Measurements from ENCODE around the gene AP5B1. TPM values are rescaled to one million over a fixed set of nuclear protein-coding genes. Genes with fewer than 3 reads are reported as not detected.

Gene AP5B1
- total and polyA plus RNA-seq, 9 of the 15 experiments (the other 6 are each of a cell fraction or from before 2014, with no cell fraction given): 0.51 to 24.2 (median 5.1) TPM

DNA sequence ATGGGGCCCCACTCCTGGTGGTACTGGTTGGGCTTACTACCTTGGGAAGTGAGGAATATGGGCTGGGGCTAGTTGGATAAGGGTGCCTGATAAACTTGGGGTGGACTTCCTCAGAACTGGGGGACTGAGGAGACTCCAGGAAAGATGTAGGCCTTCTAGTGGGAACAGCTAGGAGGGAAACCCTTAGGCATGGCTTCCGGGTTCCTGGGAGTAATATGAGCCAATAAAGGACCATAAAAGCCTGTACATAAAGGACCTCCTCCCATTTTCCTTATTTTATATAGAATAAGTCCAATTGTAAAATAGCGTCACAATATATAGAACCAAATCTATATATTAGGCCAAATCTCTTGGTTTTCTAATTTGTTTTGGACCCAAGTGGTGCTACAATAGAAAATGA is 41.8 kb downstream of the AP5B1 start:
- Histone ChIP-seq H3K4me3 (no peak overlapping the region), H3K27me3 (ENCODE audit: control insufficient read depth in 2 of 2, insufficient read depth in 2 of 2, low read length in 2 of 2) (peaks cover 0 to 9% of the 10 kb centered on the region in 2 experiments; a peak in 2 of 5 replicates), H3K9ac (ENCODE audit: insufficient read depth in 1 of 2, low read depth in 2 of 2, low read length in 2 of 2) (no peak overlapping the region), H3K36me3 (ENCODE audit: control insufficient read depth, insufficient read depth, low read length) (no peaks in the 10 kb centered on the region), H3K9me3 (replicated peaks; ENCODE audit: control insufficient read depth, insufficient read depth, low read depth, low read length) (no peaks in the 10 kb centered on the region), H3K9me1 (ENCODE audit: control insufficient read depth, insufficient read depth, low read length) (no peaks in the 10 kb centered on the region), H4K20me1 (replicated peaks; ENCODE audit: control insufficient read depth, insufficient read depth, low read length) (no peaks in the 10 kb centered on the region), H3K4me2 (ENCODE audit: insufficient read depth, low read length) (no peak overlapping the region), H2AFZ (ENCODE audit: low read depth, low read length) (no peak overlapping the region), H3K4me1 (replicated peaks in 1 of 2; ENCODE audit: control insufficient read depth in 2 of 2, insufficient read depth in 2 of 2, low read length in 2 of 2) (peaks cover 4 to 7% of the 10 kb centered on the region in 2 experiments; a peak in 3 of 5 replicates), H3K27ac (ENCODE audit: extremely low read depth, low read depth, low read length) (no peak overlapping the region), H3K79me2 (ENCODE audit: control insufficient read depth, insufficient read depth, low read length) (no peaks in the 10 kb centered on the region)
- ATAC-seq (no peak), DNase-seq (ENCODE audit: extremely low read depth in 1 of 4, low spot score in 3 of 4) (no peak), FAIRE-seq (no peak)
- no TSS peak for BruUV-seq (replicated peaks)
- POLR2A ChIA-PET: no interaction called here
- CTCF ChIA-PET (ENCODE audit: low intra/inter-chr PET ratio): interaction anchor here (0.6 kb wide), 1 partner anchor 69 kb away, joined by 3 read pairs; no protein-coding TSS in a partner anchor
- WGBS (ENCODE audit: insufficient coverage, low coverage, missing lambda C conversion rate): 52% methylated on average over 2 of the region's 2 CpGs
- intact Hi-C loops (cut with micrococcal nuclease): no loop called here
- in situ Hi-C loops (cut with MboI): no loop called here
- TF ChIP-seq, protein P1, sequence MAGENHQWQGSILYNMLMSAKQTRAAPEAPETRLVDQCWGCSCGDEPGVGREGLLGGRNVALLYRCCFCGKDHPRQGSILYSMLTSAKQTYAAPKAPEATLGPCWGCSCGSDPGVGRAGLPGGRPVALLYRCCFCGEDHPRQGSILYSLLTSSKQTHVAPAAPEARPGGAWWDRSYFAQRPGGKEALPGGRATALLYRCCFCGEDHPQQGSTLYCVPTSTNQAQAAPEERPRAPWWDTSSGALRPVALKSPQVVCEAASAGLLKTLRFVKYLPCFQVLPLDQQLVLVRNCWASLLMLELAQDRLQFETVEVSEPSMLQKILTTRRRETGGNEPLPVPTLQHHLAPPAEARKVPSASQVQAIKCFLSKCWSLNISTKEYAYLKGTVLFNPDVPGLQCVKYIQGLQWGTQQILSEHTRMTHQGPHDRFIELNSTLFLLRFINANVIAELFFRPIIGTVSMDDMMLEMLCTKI (IDR thresholded peaks at IDR 0.05; ENCODE audit: partially characterized antibody): no peak
- TF ChIP-seq, protein P2, sequence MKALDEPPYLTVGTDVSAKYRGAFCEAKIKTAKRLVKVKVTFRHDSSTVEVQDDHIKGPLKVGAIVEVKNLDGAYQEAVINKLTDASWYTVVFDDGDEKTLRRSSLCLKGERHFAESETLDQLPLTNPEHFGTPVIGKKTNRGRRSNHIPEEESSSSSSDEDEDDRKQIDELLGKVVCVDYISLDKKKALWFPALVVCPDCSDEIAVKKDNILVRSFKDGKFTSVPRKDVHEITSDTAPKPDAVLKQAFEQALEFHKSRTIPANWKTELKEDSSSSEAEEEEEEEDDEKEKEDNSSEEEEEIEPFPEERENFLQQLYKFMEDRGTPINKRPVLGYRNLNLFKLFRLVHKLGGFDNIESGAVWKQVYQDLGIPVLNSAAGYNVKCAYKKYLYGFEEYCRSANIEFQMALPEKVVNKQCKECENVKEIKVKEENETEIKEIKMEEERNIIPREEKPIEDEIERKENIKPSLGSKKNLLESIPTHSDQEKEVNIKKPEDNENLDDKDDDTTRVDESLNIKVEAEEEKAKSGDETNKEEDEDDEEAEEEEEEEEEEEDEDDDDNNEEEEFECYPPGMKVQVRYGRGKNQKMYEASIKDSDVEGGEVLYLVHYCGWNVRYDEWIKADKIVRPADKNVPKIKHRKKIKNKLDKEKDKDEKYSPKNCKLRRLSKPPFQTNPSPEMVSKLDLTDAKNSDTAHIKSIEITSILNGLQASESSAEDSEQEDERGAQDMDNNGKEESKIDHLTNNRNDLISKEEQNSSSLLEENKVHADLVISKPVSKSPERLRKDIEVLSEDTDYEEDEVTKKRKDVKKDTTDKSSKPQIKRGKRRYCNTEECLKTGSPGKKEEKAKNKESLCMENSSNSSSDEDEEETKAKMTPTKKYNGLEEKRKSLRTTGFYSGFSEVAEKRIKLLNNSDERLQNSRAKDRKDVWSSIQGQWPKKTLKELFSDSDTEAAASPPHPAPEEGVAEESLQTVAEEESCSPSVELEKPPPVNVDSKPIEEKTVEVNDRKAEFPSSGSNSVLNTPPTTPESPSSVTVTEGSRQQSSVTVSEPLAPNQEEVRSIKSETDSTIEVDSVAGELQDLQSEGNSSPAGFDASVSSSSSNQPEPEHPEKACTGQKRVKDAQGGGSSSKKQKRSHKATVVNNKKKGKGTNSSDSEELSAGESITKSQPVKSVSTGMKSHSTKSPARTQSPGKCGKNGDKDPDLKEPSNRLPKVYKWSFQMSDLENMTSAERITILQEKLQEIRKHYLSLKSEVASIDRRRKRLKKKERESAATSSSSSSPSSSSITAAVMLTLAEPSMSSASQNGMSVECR (CRISPR knock-in tag; IDR thresholded peaks at IDR 0.05): no peak
- no peak for TF ChIP-seq RBM34 (IDR thresholded peaks at IDR 0.05; ENCODE audit: borderline replicate concordance, insufficient read depth, low read length)
- TF ChIP-seq HOXB6 (CRISPR knock-in tag; IDR thresholded peaks at IDR 0.05; ENCODE audit: borderline replicate concordance): no peak
- TF ChIP-seq, protein P3, sequence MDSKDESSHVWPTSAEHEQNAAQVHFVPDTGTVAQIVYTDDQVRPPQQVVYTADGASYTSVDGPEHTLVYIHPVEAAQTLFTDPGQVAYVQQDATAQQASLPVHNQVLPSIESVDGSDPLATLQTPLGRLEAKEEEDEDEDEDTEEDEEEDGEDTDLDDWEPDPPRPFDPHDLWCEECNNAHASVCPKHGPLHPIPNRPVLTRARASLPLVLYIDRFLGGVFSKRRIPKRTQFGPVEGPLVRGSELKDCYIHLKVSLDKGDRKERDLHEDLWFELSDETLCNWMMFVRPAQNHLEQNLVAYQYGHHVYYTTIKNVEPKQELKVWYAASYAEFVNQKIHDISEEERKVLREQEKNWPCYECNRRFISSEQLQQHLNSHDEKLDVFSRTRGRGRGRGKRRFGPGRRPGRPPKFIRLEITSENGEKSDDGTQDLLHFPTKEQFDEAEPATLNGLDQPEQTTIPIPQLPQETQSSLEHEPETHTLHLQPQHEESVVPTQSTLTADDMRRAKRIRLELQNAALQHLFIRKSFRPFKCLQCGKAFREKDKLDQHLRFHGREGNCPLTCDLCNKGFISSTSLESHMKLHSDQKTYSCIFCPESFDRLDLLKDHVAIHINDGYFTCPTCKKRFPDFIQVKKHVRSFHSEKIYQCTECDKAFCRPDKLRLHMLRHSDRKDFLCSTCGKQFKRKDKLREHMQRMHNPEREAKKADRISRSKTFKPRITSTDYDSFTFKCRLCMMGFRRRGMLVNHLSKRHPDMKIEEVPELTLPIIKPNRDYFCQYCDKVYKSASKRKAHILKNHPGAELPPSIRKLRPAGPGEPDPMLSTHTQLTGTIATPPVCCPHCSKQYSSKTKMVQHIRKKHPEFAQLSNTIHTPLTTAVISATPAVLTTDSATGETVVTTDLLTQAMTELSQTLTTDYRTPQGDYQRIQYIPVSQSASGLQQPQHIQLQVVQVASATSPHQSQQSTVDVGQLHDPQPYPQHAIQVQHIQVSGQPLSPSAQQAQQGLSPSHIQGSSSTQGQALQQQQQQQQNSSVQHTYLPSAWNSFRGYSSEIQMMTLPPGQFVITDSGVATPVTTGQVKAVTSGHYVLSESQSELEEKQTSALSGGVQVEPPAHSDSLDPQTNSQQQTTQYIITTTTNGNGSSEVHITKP (IDR thresholded peaks at IDR 0.05; ENCODE audit: partially characterized antibody): no peak
- no peak for TF ChIP-seq ZNF174 (CRISPR knock-in tag; IDR thresholded peaks at IDR 0.05)
- TF ChIP-seq, protein P4, sequence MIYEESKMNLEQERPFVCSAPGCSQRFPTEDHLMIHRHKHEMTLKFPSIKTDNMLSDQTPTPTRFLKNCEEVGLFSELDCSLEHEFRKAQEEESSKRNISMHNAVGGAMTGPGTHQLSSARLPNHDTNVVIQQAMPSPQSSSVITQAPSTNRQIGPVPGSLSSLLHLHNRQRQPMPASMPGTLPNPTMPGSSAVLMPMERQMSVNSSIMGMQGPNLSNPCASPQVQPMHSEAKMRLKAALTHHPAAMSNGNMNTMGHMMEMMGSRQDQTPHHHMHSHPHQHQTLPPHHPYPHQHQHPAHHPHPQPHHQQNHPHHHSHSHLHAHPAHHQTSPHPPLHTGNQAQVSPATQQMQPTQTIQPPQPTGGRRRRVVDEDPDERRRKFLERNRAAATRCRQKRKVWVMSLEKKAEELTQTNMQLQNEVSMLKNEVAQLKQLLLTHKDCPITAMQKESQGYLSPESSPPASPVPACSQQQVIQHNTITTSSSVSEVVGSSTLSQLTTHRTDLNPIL (CRISPR knock-in tag; IDR thresholded peaks at IDR 0.05): no peak
- TF ChIP-seq GABPA (tag; conservative IDR thresholded peaks at IDR 0.05; ENCODE audit: low read depth): no peak
- no peak for TF ChIP-seq SIRT6 (IDR thresholded peaks at IDR 0.05; ENCODE audit: low read depth, low read length)
- TF ChIP-seq ZNF3 (CRISPR knock-in tag; IDR thresholded peaks at IDR 0.05): no peak
- no peak for TF ChIP-seq MYBL2 (IDR thresholded peaks at IDR 0.05; ENCODE audit: low read depth)
- TF ChIP-seq MYBL2 (CRISPR knock-in tag; IDR thresholded peaks at IDR 0.05; ENCODE audit: borderline replicate concordance): no peak
